Measurements from ENCODE around the gene HRCT1. TPM values are rescaled to one million over a fixed set of nuclear protein-coding genes. Genes with fewer than 3 reads are reported as not detected.

The HRCT1 gene
- total RNA-seq, 2 experiments from 2014 or later = not detected

GRCh38 chr9:35861161-35861897, 44.7 kb upstream of the HRCT1 start:
- DNase-seq (no peak), ATAC-seq (ENCODE audit: poor library complexity) (no peak)
- H3K36me3 Mint-ChIP-seq (ENCODE audit: low read depth) = no peaks in the 10 kb centered on the region
- no peaks in the 10 kb centered on the region for H3K9me3 ChIP-seq (ENCODE audit: control insufficient read depth in 1 of 2, insufficient read depth in 1 of 2, low read length in 2 of 2)
- ChIA-PET POLR2A (no interaction called here), CTCF (no interaction called here)
- H3K36me3 ChIP-seq (ENCODE audit: insufficient read depth, low read length) = no peaks in the 10 kb centered on the region
- intact Hi-C loops (cut with DNase I, micrococcal nuclease) = no loop called here
- no peaks in the 10 kb centered on the region for H3K4me1 Mint-ChIP-seq (ENCODE audit: low read depth)
- no peaks in the 10 kb centered on the region for H3K27me3 ChIP-seq (ENCODE audit: control insufficient read depth in 1 of 2, insufficient read depth in 2 of 2, low read length in 2 of 2)
- TF ChIP-seq CTCF (IDR thresholded peaks at IDR 0.05) = no peak
- no peak overlapping the region for H3K27ac Mint-ChIP-seq
- no peak overlapping the region for H3K27ac ChIP-seq (ENCODE audit: low read depth in 1 of 2, low read length in 2 of 2)
- H3K4me3 Mint-ChIP-seq = no peak overlapping the region
- H3K4me1 ChIP-seq (ENCODE audit: insufficient read depth, low read length) = no peaks in the 10 kb centered on the region
- H3K9me3 Mint-ChIP-seq = no peaks in the 10 kb centered on the region
- no peak overlapping the region for H3K4me3 ChIP-seq (ENCODE audit: low read length)
- peaks cover 23% of the 10 kb centered on the region for H3K27me3 Mint-ChIP-seq

GRCh38 chr9:35862328-35862727, 43.7 kb upstream of the HRCT1 start:
- no peak overlapping the region for H3K4me3 ChIP-seq (ENCODE audit: low read length)
- no peak for TF ChIP-seq CTCF (IDR thresholded peaks at IDR 0.05)
- ATAC-seq (ENCODE audit: poor library complexity) (no peak), DNase-seq (no peak)
- H3K4me1 ChIP-seq (ENCODE audit: insufficient read depth, low read length) = no peaks in the 10 kb centered on the region
- no peak overlapping the region for H3K27ac ChIP-seq (ENCODE audit: low read depth in 1 of 2, low read length in 2 of 2)
- Mint-ChIP-seq H3K27me3 (peaks cover 23% of the 10 kb centered on the region), H3K4me3 (no peak overlapping the region), H3K9me3 (no peaks in the 10 kb centered on the region), H3K36me3 (ENCODE audit: low read depth) (no peaks in the 10 kb centered on the region), H3K27ac (no peak overlapping the region), H3K4me1 (ENCODE audit: low read depth) (no peaks in the 10 kb centered on the region)
- H3K36me3 ChIP-seq (ENCODE audit: insufficient read depth, low read length) = no peaks in the 10 kb centered on the region
- ChIA-PET CTCF (no interaction called here), POLR2A (no interaction called here)
- no peaks in the 10 kb centered on the region for H3K27me3 ChIP-seq (ENCODE audit: control insufficient read depth in 1 of 2, insufficient read depth in 2 of 2, low read length in 2 of 2)
- intact Hi-C loops (cut with DNase I, micrococcal nuclease) = no loop called here
- no peaks in the 10 kb centered on the region for H3K9me3 ChIP-seq (ENCODE audit: control insufficient read depth in 1 of 2, insufficient read depth in 1 of 2, low read length in 2 of 2)

- peaks cover 30% of the 10 kb centered on the region for H3K27me3 Mint-ChIP-seq
- no peak for DNase-seq
- H3K4me3 Mint-ChIP-seq = no peak overlapping the region
- H3K36me3 Mint-ChIP-seq (ENCODE audit: low read depth) = no peaks in the 10 kb centered on the region
- Histone ChIP-seq H3K27ac (ENCODE audit: low read depth in 1 of 2, low read length in 2 of 2) (no peak overlapping the region), H3K9me3 (ENCODE audit: control insufficient read depth in 1 of 2, insufficient read depth in 1 of 2, low read length in 2 of 2) (no peaks in the 10 kb centered on the region), H3K36me3 (ENCODE audit: insufficient read depth, low read length) (no peaks in the 10 kb centered on the region), H3K4me3 (ENCODE audit: low read length) (no peak overlapping the region), H3K27me3 (ENCODE audit: control insufficient read depth in 1 of 2, insufficient read depth in 2 of 2, low read length in 2 of 2) (peaks cover 0 to 3% of the 10 kb centered on the region in 2 experiments), H3K4me1 (ENCODE audit: insufficient read depth, low read length) (no peaks in the 10 kb centered on the region)
- intact Hi-C loops (cut with DNase I, micrococcal nuclease) = no loop called here
- no peak for ATAC-seq (ENCODE audit: poor library complexity)
- ChIA-PET POLR2A (no interaction called here), CTCF (no interaction called here)
- no peaks in the 10 kb centered on the region for H3K4me1 Mint-ChIP-seq (ENCODE audit: low read depth)
- no peak overlapping the region for H3K27ac Mint-ChIP-seq
- H3K9me3 Mint-ChIP-seq = no peaks in the 10 kb centered on the region
- TF ChIP-seq CTCF (IDR thresholded peaks at IDR 0.05) = no peak
Observed at GRCh38 chr9:35863583-35863982, 42.4 kb upstream of the HRCT1 start.
